Measurements from ENCODE around the gene ALDOC. TPM values are rescaled to one million over a fixed set of nuclear protein-coding genes. Genes with fewer than 3 reads are reported as not detected.

Gene ALDOC
- total RNA-seq, 1 donor from 2014 or later = 24.8 TPM

DNA sequence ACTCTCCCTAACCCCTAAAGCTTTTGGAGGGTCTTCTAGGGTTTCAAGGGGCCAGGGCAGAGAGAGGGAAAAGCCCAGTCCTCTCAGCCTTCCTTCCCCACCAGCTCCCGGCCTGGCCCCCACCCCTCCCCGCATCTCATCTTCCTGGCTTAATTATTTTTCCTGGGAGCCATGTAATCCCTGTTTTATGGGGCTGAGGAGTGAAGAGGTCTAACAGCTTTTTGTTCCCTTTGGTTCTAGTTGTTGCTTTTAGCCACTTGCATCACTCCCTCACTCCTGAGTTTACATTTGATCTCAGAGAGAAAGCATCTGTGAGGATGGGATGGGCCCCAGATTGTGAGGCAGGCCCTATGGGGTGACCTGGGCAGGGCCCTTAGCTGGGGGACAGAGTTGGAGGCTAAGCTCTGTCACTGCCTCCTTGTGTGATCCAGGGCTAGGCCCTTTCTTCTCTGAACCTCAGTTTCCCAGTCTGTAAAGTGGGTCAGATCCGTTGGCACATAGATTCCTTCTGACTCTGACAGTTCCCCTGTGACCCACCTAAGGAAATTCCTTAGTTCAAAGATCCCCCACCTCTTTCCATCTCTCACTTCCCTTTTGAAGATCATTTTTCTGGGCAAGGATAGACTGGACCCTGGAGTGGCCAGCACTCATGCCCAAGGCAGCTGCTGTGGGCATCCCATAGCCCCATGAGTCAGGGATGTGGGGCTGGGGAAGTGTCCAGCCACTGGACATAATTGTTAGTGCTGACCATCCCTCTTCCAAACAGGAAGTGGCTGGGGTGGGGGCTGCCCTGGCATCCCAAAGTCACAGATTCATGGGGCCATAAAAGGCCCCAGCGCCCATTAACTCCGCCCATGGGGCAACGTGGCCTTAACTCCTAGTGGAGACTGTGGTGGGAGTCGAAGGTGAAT is 44.4 kb downstream of the ALDOC start:
- Histone ChIP-seq H3K4me1 (no peaks in the 10 kb centered on the region), H3K36me3 (no peaks in the 10 kb centered on the region), H3K9me3 (no peaks in the 10 kb centered on the region), H3K4me3 (no peak overlapping the region), H3K27ac (no peak overlapping the region), H3K27me3 (no peaks in the 10 kb centered on the region)
- intact Hi-C loops (cut with DNase I) = no loop called here
- no peak for DNase-seq (ENCODE audit: low spot score in 2 of 2)
- TF ChIP-seq, protein P1, sequence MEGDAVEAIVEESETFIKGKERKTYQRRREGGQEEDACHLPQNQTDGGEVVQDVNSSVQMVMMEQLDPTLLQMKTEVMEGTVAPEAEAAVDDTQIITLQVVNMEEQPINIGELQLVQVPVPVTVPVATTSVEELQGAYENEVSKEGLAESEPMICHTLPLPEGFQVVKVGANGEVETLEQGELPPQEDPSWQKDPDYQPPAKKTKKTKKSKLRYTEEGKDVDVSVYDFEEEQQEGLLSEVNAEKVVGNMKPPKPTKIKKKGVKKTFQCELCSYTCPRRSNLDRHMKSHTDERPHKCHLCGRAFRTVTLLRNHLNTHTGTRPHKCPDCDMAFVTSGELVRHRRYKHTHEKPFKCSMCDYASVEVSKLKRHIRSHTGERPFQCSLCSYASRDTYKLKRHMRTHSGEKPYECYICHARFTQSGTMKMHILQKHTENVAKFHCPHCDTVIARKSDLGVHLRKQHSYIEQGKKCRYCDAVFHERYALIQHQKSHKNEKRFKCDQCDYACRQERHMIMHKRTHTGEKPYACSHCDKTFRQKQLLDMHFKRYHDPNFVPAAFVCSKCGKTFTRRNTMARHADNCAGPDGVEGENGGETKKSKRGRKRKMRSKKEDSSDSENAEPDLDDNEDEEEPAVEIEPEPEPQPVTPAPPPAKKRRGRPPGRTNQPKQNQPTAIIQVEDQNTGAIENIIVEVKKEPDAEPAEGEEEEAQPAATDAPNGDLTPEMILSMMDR (IDR thresholded peaks at IDR 0.05) = no peak

DNA sequence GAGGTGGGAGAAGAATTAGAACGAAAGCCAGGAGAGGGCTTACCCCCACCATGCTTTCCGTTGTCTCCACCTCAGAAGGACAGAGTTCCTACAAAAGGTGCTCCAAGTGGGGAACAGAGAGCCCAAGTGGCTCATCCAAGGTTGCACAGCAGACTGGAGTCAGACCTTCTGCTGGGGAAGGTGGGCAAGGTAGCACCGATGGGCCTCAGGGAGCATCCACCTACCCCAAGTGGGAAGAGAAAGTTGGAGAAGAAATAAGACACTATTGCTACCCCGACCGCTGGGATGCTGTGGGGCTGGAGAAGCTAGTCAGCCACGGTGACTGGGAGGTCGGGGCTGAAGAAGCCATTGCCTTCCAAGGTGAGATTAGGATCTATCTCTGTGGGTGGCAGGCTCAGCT is 45.8 kb downstream of the ALDOC start:
- Histone ChIP-seq H3K27ac (no peak overlapping the region), H3K36me3 (no peaks in the 10 kb centered on the region), H3K4me1 (no peaks in the 10 kb centered on the region), H3K9me3 (no peaks in the 10 kb centered on the region), H3K4me3 (no peak overlapping the region), H3K27me3 (no peaks in the 10 kb centered on the region)
- TF ChIP-seq, protein P1 (IDR thresholded peaks at IDR 0.05) = no peak
- intact Hi-C loops (cut with DNase I) = no loop called here
- DNase-seq (ENCODE audit: low spot score in 2 of 2) = no peak

DNA sequence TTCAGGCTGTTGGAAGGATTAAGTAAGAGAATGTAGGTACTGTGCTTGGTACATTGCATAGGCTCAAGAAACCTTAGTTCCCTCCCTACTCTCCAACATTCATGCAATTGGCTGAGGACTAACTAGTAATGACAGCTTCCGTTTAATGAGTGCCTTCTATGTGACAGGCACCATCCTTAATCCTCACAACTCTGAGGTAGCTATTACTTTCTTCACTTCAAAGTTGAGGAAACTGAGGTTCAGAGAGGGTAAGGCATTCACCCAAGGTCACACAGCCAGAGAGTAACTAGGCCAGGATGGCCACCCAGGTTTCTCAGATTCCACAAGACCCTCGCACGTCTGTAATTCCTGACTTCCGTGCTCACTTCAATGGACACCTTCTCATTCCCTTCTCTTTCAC is 46.4 kb downstream of the ALDOC start:
- no peak overlapping the region for H3K27ac ChIP-seq
- no peaks in the 10 kb centered on the region for H3K27me3 ChIP-seq
- intact Hi-C loops (cut with DNase I) = no loop called here
- no peak overlapping the region for H3K4me3 ChIP-seq
- no peak for DNase-seq (ENCODE audit: low spot score in 2 of 2)
- H3K4me1 ChIP-seq = peaks cover 0 to 6% of the 10 kb centered on the region in 2 donors
- TF ChIP-seq, protein P1 (IDR thresholded peaks at IDR 0.05) = no peak
- H3K9me3 ChIP-seq = no peaks in the 10 kb centered on the region
- no peaks in the 10 kb centered on the region for H3K36me3 ChIP-seq

DNA sequence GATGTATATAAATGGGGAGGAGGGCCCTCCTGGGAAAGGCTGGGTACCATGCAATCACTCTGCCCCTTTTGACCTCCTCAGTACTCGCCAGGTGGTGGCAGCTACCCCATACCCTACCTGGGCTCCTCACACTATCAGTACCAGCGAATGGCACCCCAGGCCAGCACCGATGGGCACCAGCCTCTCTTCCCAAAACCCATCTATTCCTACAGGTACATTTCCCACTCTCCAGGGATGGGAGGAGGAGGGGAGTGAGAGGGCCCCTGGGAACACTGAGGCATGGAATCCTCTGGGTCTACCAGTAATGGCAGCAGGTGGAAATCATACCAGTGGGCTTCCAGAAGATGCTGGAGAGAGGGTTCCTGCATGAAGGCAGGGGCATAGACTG is 47.7 kb downstream of the ALDOC start:
- TF ChIP-seq, protein P1 (IDR thresholded peaks at IDR 0.05) = no peak
- DNase-seq (ENCODE audit: low spot score in 2 of 2) = no peak
- Histone ChIP-seq H3K9me3 (no peaks in the 10 kb centered on the region), H3K36me3 (no peaks in the 10 kb centered on the region), H3K27me3 (no peaks in the 10 kb centered on the region), H3K27ac (no peak overlapping the region), H3K4me1 (peaks cover 0 to 10% of the 10 kb centered on the region in 2 donors), H3K4me3 (no peak overlapping the region)
- intact Hi-C loops (cut with DNase I) = no loop called here

DNA sequence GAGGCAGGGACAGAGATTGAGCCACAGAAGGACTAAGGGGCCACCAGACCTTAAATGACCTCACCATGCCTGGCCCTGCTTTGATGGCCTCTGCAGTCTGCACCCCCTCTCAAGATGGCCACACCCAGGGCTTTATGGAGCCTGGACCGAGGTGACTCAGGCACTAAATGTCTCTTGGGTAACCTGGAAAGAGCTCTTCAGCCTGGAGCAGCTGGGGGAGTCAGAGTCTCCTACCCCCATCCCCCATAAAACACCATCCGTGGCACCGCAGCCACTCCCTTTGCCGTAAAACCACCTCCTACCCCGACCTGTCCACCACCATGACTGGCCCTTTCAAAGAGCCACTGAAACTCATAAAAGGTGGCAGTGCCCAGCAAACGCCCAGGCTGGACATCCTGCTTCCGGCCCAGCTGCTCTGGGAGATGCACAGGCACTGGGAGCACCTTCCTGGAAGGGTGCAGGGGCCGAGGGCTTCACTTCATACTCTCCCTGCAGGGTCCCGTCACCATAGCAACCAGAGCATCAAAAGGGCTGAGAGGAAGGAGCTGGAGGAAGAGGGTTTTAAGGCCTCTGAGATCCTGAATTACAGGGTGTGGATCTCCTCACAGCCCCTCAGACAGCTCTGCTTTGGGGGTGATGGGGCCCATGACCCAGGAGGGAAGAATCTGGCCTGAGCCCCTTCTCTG is 48.2 kb downstream of the ALDOC start:
- TF ChIP-seq, protein P1 (IDR thresholded peaks at IDR 0.05) = no peak
- Histone ChIP-seq H3K9me3 (no peaks in the 10 kb centered on the region), H3K4me3 (no peak overlapping the region), H3K27me3 (no peaks in the 10 kb centered on the region), H3K27ac (no peak overlapping the region), H3K36me3 (no peaks in the 10 kb centered on the region), H3K4me1 (peaks cover 0 to 10% of the 10 kb centered on the region in 2 donors)
- intact Hi-C loops (cut with DNase I) = no loop called here
- no peak for DNase-seq (ENCODE audit: low spot score in 2 of 2)

Measured in ascending aorta (tissue), 2 donors.